Measurements from ENCODE around the gene SLC25A42. TPM values are rescaled to one million over a fixed set of nuclear protein-coding genes. Genes with fewer than 3 reads are reported as not detected.
"Not testable (repeated sequence)": the region's sequence is repeated elsewhere in the genome, so short reads cannot be mapped to it uniquely, and the experiment has no call there.

SLC25A42 gene, protein sequence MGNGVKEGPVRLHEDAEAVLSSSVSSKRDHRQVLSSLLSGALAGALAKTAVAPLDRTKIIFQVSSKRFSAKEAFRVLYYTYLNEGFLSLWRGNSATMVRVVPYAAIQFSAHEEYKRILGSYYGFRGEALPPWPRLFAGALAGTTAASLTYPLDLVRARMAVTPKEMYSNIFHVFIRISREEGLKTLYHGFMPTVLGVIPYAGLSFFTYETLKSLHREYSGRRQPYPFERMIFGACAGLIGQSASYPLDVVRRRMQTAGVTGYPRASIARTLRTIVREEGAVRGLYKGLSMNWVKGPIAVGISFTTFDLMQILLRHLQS
- 10 to 100 TPM in 1 of 4 donors, 1 to 10 TPM in 3; 4.6 to 13.9 (median 7.4) TPM for total RNA-seq

- peak within 1 kb of the TSS; percentile 42 for H3K4me3 ChIP-seq (ENCODE audit: low read depth, poor library complexity, severe bottlenecking)
- intact Hi-C loops (cut with DNase I; ENCODE audit: low total_unique reads) = no loop called here
- 6 to 19% methylated on average over 23 to 56 of the region's 77 CpGs for WGBS, 2 donors
- DNase-seq (ENCODE audit: low spot score in 2 of 2) = peak; percentile 98 to 100
- TF ChIP-seq CTCF (IDR thresholded peaks at IDR 0.05) (no peak), POLR2A (IDR thresholded peaks at IDR 0.05) (no peak)
These were observed at the start of gene SLC25A42 for GRCh38 chr19:19063183-19064097. TSS of gene SLC25A42 (plus strand) at chr19:19063994. CDS start at chr19:19096125, 32,131 bp downstream.

DNA sequence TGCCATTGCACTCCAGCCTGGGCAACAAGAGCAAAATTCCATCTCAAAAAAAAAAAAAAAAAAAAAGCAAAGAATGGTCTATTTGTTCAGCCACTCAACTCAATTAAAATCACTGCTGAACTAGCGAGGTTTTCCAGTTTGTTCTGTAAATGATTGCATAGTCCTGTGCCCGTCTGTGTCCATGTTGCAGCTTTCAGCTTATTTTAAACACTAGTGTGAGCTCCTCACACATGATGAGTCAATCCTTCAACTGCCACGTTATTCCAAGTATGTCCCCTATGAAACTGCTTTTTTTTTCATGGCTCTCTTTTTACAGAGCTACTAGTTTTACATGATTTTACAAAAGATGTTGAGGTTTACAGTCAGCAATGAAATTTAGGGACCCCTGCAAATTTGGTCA lies 42.7 kb upstream of the SLC25A42 start:
- no peak for TF ChIP-seq POLR2A (IDR thresholded peaks at IDR 0.05)
- no peak for TF ChIP-seq CTCF (IDR thresholded peaks at IDR 0.05)
- 54 to 55% methylated on average over 3 of the region's 3 CpGs for WGBS, 2 donors
- H3K4me3 ChIP-seq (ENCODE audit: low read depth, poor library complexity, severe bottlenecking) = no peak overlapping the region
- DNase-seq (ENCODE audit: low spot score in 2 of 2) = no peak
- intact Hi-C loops (cut with DNase I; ENCODE audit: low total_unique reads) = no loop called here

DNA sequence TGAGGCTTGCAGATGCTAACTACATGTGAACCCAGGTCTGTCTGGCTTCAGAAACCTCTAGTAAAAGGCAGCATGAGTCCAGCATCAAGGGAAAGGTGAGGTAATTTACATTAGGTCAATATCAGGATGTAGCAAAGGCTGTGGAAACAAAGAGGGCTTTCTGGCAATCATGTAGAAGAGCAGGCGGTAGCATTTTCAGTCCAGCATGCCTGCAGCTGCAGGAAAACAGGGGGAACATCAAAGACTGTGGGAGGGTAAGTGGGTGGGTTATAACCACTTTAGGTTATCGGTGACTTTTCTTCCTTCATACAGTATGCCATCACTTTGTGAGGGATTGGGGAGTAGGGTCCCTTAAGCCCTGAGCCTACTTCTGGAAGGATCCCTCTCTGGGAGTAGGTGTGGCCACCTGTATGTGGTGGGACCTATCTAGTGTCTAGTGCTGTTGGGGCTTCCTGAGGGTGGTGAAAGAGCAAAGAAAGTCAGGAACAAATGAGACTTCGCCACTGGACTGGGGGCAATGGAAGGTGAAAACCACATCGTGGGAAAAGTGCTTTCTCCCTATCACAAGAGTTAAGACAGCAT lies 41.3 kb upstream of the SLC25A42 start:
- H3K4me3 ChIP-seq (ENCODE audit: low read depth, poor library complexity, severe bottlenecking) = no peak overlapping the region
- no peak for TF ChIP-seq POLR2A (IDR thresholded peaks at IDR 0.05)
- TF ChIP-seq CTCF (IDR thresholded peaks at IDR 0.05) = no peak
- WGBS, 2 donors = 65 to 86% methylated on average over 4 of the region's 4 CpGs
- no peak for DNase-seq (ENCODE audit: low spot score in 2 of 2)
- intact Hi-C loops (cut with DNase I; ENCODE audit: low total_unique reads) = no loop called here

GRCh38 chr19:19023376-19023775 lies 40.4 kb upstream of the SLC25A42 start:
- WGBS, 2 donors = 55 to 71% methylated on average over 1 of the region's 1 CpG
- intact Hi-C loops (cut with DNase I; ENCODE audit: low total_unique reads) = not testable (repeated sequence)

DNA sequence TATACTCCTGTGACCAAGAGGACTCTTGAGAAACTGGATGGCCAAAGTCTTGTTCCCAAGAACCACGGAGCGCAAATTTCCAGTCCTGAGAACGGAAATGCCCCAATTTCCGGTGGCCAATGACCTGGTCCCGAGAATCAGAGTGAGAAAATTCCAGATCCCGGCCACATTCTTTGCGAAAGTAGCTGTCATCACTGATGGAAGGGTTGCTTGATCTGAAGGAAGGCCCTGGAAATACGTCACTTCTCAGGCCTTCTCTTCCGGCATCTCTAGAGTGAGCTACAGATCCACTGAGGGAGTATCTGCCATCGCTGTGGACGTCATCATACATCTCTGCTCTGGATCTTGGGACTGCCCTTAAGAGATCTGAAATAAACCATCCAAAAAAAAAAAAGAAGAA lies 37.9 kb upstream of the SLC25A42 start:
- no peak for TF ChIP-seq CTCF (IDR thresholded peaks at IDR 0.05)
- TF ChIP-seq POLR2A (IDR thresholded peaks at IDR 0.05) = no peak
- WGBS, 2 donors = 81 to 90% methylated on average over 11 of the region's 11 CpGs
- intact Hi-C loops (cut with DNase I; ENCODE audit: low total_unique reads) = no loop called here
- DNase-seq (ENCODE audit: low spot score in 2 of 2) = no peak
- H3K4me3 ChIP-seq (ENCODE audit: low read depth, poor library complexity, severe bottlenecking) = no peak overlapping the region

More at GRCh38 chr19:19023376-19023775, 40.4 kb upstream of the SLC25A42 start:
- DNase-seq (ENCODE audit: low spot score in 2 of 2); H3K4me3 ChIP-seq (ENCODE audit: low read depth, poor library complexity, severe bottlenecking): not testable (repeated sequence)
